ENCODE results near the gene PHEX. TPM values are rescaled to one million over a fixed set of nuclear protein-coding genes. Genes with fewer than 3 reads are reported as not detected.
A peak's percentile ranks its signal among the peaks of the same experiment; 100 is the strongest.

Gene PHEX
- total RNA-seq, 1 donor from 2014 or later, result 1.6 TPM

GRCh38 chrX:22047468-22047867 is 15.3 kb downstream of the PHEX start:
- Mint-ChIP-seq H3K4me3 (no peak overlapping the region), H3K27ac (no peak overlapping the region), H3K4me1 (ENCODE audit: unreplicated experiment) (peaks cover 7% of the 10 kb centered on the region), H3K27me3 (no peaks in the 10 kb centered on the region), H3K9me3 (peaks cover 3% of the 10 kb centered on the region), H3K36me3 (no peaks in the 10 kb centered on the region)
- TF ChIP-seq CTCF (conservative IDR thresholded peaks at IDR 0.05), result no peak
- DNase-seq (ENCODE audit: extremely low spot score, unreplicated experiment), result no peak

- Mint-ChIP-seq H3K4me3 (no peak overlapping the region), H3K36me3 (peaks cover 5% of the 10 kb centered on the region), H3K27ac (no peak overlapping the region), H3K27me3 (no peaks in the 10 kb centered on the region), H3K4me1 (ENCODE audit: unreplicated experiment) (no peaks in the 10 kb centered on the region), H3K9me3 (peaks cover 9% of the 10 kb centered on the region)
- TF ChIP-seq CTCF (conservative IDR thresholded peaks at IDR 0.05), result no peak
- DNase-seq (ENCODE audit: extremely low spot score, unreplicated experiment), result no peak
Observed at GRCh38 chrX:22053481-22053880, 21.4 kb downstream of the PHEX start.

- Mint-ChIP-seq H3K9me3 (peaks cover 9% of the 10 kb centered on the region), H3K36me3 (peaks cover 5% of the 10 kb centered on the region), H3K4me1 (ENCODE audit: unreplicated experiment) (no peaks in the 10 kb centered on the region), H3K27ac (peak overlapping the region; percentile 77), H3K4me3 (peak overlapping the region; percentile 18), H3K27me3 (no peaks in the 10 kb centered on the region)
- TF ChIP-seq CTCF (conservative IDR thresholded peaks at IDR 0.05), result no peak
- DNase-seq (ENCODE audit: extremely low spot score, unreplicated experiment), result no peak
Observed at GRCh38 chrX:22056235-22056634, 24.1 kb downstream of the PHEX start.

GRCh38 chrX:22057667-22058066 is 25.5 kb downstream of the PHEX start:
- no peaks in the 10 kb centered on the region for H3K27me3 Mint-ChIP-seq
- peak overlapping the region; percentile 19 for H3K27ac Mint-ChIP-seq
- H3K36me3 Mint-ChIP-seq, result peaks cover 5% of the 10 kb centered on the region
- no peaks in the 10 kb centered on the region for H3K4me1 Mint-ChIP-seq (ENCODE audit: unreplicated experiment)
- no peak for DNase-seq (ENCODE audit: extremely low spot score, unreplicated experiment)
- no peak overlapping the region for H3K4me3 Mint-ChIP-seq
- no peak for TF ChIP-seq CTCF (conservative IDR thresholded peaks at IDR 0.05)
- H3K9me3 Mint-ChIP-seq, result peaks cover 14% of the 10 kb centered on the region

GRCh38 chrX:22059775-22060174 is 27.6 kb downstream of the PHEX start:
- Mint-ChIP-seq H3K36me3 (peaks cover 5% of the 10 kb centered on the region), H3K27ac (peak overlapping the region; percentile 94), H3K4me3 (peak overlapping the region; percentile 5), H3K9me3 (peaks cover 14% of the 10 kb centered on the region), H3K27me3 (no peaks in the 10 kb centered on the region), H3K4me1 (ENCODE audit: unreplicated experiment) (no peaks in the 10 kb centered on the region)
- no peak for DNase-seq (ENCODE audit: extremely low spot score, unreplicated experiment)
- no peak for TF ChIP-seq CTCF (conservative IDR thresholded peaks at IDR 0.05)

Measured in type B pancreatic cell (in vitro differentiated cells).